CD4-positive, alpha-beta T cell (primary cell): ENCODE data around the gene CCDC182. TPM values are rescaled to one million over a fixed set of nuclear protein-coding genes. Genes with fewer than 3 reads are reported as not detected.

Experiments
- ATAC-seq: fragments of 200-7000 bp; cut with Tn5 transposase; one replicate; pipeline ENCODE4 v1.10.0; 2022; ENCODE audit warnings: mild to moderate bottlenecking; ENCODE audit not compliant: poor library complexity
- CTCF ChIA-PET: fragments of 350-600 bp; sonication (Branson Sonifier 250); formaldehyde crosslinking; loops from one replicate; lab custom pipeline; 2021; ENCODE audit warnings: antibody characterized with exemption, inconsistent platforms; lab: Charles Lee
- POLR2A ChIA-PET: fragments of 350-600 bp; sonication (Branson Sonifier 250); formaldehyde crosslinking; loops from one replicate; lab custom pipeline; 2021; ENCODE audit warnings: antibody characterized with exemption, inconsistent platforms; lab: Charles Lee
- DNase-seq, 14 experiments: peaks; one replicate each; pipeline ENCODE4 v3.0.0-alpha.2; 2013 to 2020; ENCODE audit warnings: mixed read lengths in 2 of 14
- H3K27ac ChIP-seq, 2 donors: one replicate each; pipeline versions ENCODE4 v1.5.1 to v1.7.0; 2013; ENCODE audit warnings: low read length in 2 of 2, low read depth in 1 of 2, mild to moderate bottlenecking in 1 of 2
- H3K27me3 ChIP-seq, 2 experiments: 1 replicate in 1 of 2; 2 replicates in 1 of 2; pipeline versions ENCODE4 v1.6.1 to v1.7.0; 2013; ENCODE audit warnings: low read length in 2 of 2, control low read depth in 1 of 2, mild to moderate bottlenecking in 1 of 2, moderate library complexity in 1 of 2; ENCODE audit not compliant: insufficient read depth in 2 of 2, control insufficient read depth in 1 of 2
- H3K36me3 ChIP-seq: one replicate; pipeline ENCODE4 v1.6.1; 2013; ENCODE audit warnings: low read length, control low read depth; ENCODE audit not compliant: insufficient read depth
- H3K4me1 ChIP-seq: one replicate; pipeline ENCODE4 v1.6.1; 2013; ENCODE audit warnings: low read length, control low read depth; ENCODE audit not compliant: insufficient read depth
- H3K4me3 ChIP-seq: one replicate; pipeline ENCODE4 v1.5.1; 2013; ENCODE audit warnings: mild to moderate bottlenecking, low read length, moderate library complexity
- H3K9me3 ChIP-seq, 2 experiments: 1 replicate in 1 of 2; 2 replicates in 1 of 2; pipeline versions ENCODE4 v1.6.1 to v1.7.0; 2013; ENCODE audit warnings: low read length in 2 of 2, mild to moderate bottlenecking in 2 of 2, control low read depth in 1 of 2, moderate library complexity in 1 of 2; ENCODE audit not compliant: control insufficient read depth in 1 of 2, insufficient read depth in 1 of 2
- H3K27ac Mint-ChIP-seq: one replicate; pipeline ENCODE4 v1.8.0; 2020; ENCODE audit warnings: mixed read lengths
- H3K27me3 Mint-ChIP-seq: one replicate; pipeline ENCODE4 v1.8.0; 2021; ENCODE audit warnings: mixed read lengths
- H3K36me3 Mint-ChIP-seq: one replicate; pipeline ENCODE4 v1.8.0; 2021; ENCODE audit warnings: low read depth, mixed read lengths
- H3K4me1 Mint-ChIP-seq: one replicate; pipeline ENCODE4 v1.8.0; 2021; ENCODE audit warnings: low read depth, mixed read lengths
- H3K4me3 Mint-ChIP-seq: one replicate; pipeline ENCODE4 v1.8.0; 2020; ENCODE audit warnings: mild to moderate bottlenecking, mixed read lengths
- H3K9me3 Mint-ChIP-seq: one replicate; pipeline ENCODE4 v1.8.0; 2020; ENCODE audit warnings: mixed read lengths
- CTCF ChIP-seq: fragments of 200-600 bp; IDR thresholded peaks from one replicate; pipeline ENCODE4 v1.8.0; 2022; ENCODE audit warnings: antibody characterized with exemption, mild to moderate bottlenecking
- intact Hi-C, 2 experiments: fragments of 100-400 bp; cut with DNase I in 1 of 2; cut with micrococcal nuclease in 1 of 2; formaldehyde crosslinking; loops; one replicate each; pipeline versions ENCODE4 v1.15.1 to v1.9.0; 2023 to 2025; cut with DNase I, micrococcal nuclease
- total RNA-seq, 174 experiments: library from RNA in 2 of 174; stranded (reverse) in 2 of 174; gene quantifications; one replicate each; pipeline ENCODE4 v1.2.3 and lab custom pipeline; 2021 to 2026

The CCDC182 gene
- total RNA-seq, 2 experiments from 2014 or later = not detected

- Mint-ChIP-seq H3K4me3 (no peak overlapping the region), H3K4me1 (no peaks in the 10 kb centered on the region), H3K36me3 (no peaks in the 10 kb centered on the region), H3K27me3 (no peaks in the 10 kb centered on the region), H3K9me3 (no peaks in the 10 kb centered on the region), H3K27ac (no peak overlapping the region)
- intact Hi-C loops = no loop called here
- ChIA-PET CTCF (no interaction called here), POLR2A (no interaction called here)
- Histone ChIP-seq H3K36me3 (no peaks in the 10 kb centered on the region), H3K9me3 (no peaks in the 10 kb centered on the region), H3K4me3 (no peak overlapping the region), H3K27ac (no peak overlapping the region), H3K4me1 (no peaks in the 10 kb centered on the region), H3K27me3 (no peaks in the 10 kb centered on the region)
- ATAC-seq (no peak), DNase-seq (no peak)
- no peak for TF ChIP-seq CTCF
Measured at GRCh38 chr17:57704448-57704847, 40.7 kb downstream of the CCDC182 start.

- POLR2A ChIA-PET = no interaction called here
- Mint-ChIP-seq H3K4me1 (no peaks in the 10 kb centered on the region), H3K4me3 (no peak overlapping the region), H3K27ac (no peak overlapping the region), H3K27me3 (no peaks in the 10 kb centered on the region), H3K9me3 (no peaks in the 10 kb centered on the region), H3K36me3 (no peaks in the 10 kb centered on the region)
- Histone ChIP-seq H3K36me3 (no peaks in the 10 kb centered on the region), H3K9me3 (no peaks in the 10 kb centered on the region), H3K27me3 (no peaks in the 10 kb centered on the region), H3K4me1 (peaks cover 4% of the 10 kb centered on the region), H3K27ac (no peak overlapping the region), H3K4me3 (no peak overlapping the region)
- CTCF ChIA-PET = no interaction called here
- no peak for ATAC-seq
- intact Hi-C loops = no loop called here
- no peak for DNase-seq
- TF ChIP-seq CTCF = no peak
Measured at GRCh38 chr17:57703273-57703672, 41.8 kb downstream of the CCDC182 start.

- no peak overlapping the region for H3K4me3 ChIP-seq
- intact Hi-C loops = no loop called here
- H3K27ac ChIP-seq = no peak overlapping the region
- H3K36me3 ChIP-seq = no peaks in the 10 kb centered on the region
- POLR2A ChIA-PET = no interaction called here
- H3K9me3 Mint-ChIP-seq = no peaks in the 10 kb centered on the region
- DNase-seq = no peak
- no peaks in the 10 kb centered on the region for H3K36me3 Mint-ChIP-seq
- no peak for TF ChIP-seq CTCF
- no peaks in the 10 kb centered on the region for H3K9me3 ChIP-seq
- H3K4me1 ChIP-seq = peaks cover 14% of the 10 kb centered on the region
- CTCF ChIA-PET = no interaction called here
- H3K27me3 ChIP-seq = no peaks in the 10 kb centered on the region
- ATAC-seq = no peak
- H3K4me1 Mint-ChIP-seq = no peaks in the 10 kb centered on the region
- no peak overlapping the region for H3K27ac Mint-ChIP-seq
- no peaks in the 10 kb centered on the region for H3K27me3 Mint-ChIP-seq
- no peak overlapping the region for H3K4me3 Mint-ChIP-seq
Measured at GRCh38 chr17:57701124-57701523, 44.0 kb downstream of the CCDC182 start.
